Measurements from ENCODE around the gene TMEM63B.

- TF ChIP-seq POLR2AphosphoS5 (IDR thresholded peaks at IDR 0.05): no peak
- no peak for TF ChIP-seq CTCF (IDR thresholded peaks at IDR 0.05)
- TF ChIP-seq POLR2A (IDR thresholded peaks at IDR 0.05): no peak
These were observed 8.5 kb downstream of the TMEM63B start for GRCh38 chr6:44135875-44136274.
